Adrenal gland (tissue), 12 donors: ENCODE results near the gene PARP2. TPM values are rescaled to one million over a fixed set of nuclear protein-coding genes. Genes with fewer than 3 reads are reported as not detected.

Experiments
- DNase-seq, 7 donors: peaks; one replicate each; pipeline ENCODE4 v3.0.0-alpha.2; 2019 to 2020
- H3K27ac ChIP-seq, 5 donors: fragments of 200-600 bp; sonication (generic) in 4 of 5; 1 replicate in 3 of 5; 2 replicates in 2 of 5; pipeline versions ENCODE4 v1.5.1 to v1.8.0; 2016 to 2020; ENCODE audit warnings: mild to moderate bottlenecking in 1 of 5
- H3K27me3 ChIP-seq: fragments of 200-600 bp; 2 replicates; pipeline ENCODE4 v1.8.0; 2021
- H3K36me3 ChIP-seq, 2 donors: fragments of 200-600 bp; replicated peaks in 1 of 2; 1 replicate in 1 of 2; 2 replicates in 1 of 2; pipeline versions ENCODE4 v1.5.1 to v1.8.0; 2018 to 2022
- H3K4me1 ChIP-seq, 2 donors: fragments of 200-600 bp; replicated peaks in 1 of 2; 1 replicate in 1 of 2; 2 replicates in 1 of 2; pipeline versions ENCODE4 v1.5.1 to v1.8.0; 2018 to 2021
- H3K4me3 ChIP-seq, 4 donors: fragments of 200-600 bp; sonication (generic) in 3 of 4; one replicate each; pipeline ENCODE4 v1.5.1; 2016 to 2018
- H3K9me3 ChIP-seq, 3 donors: fragments of 200-600 bp; sonication (generic) in 1 of 3; replicated peaks in 1 of 3; 1 replicate in 2 of 3; 2 replicates in 1 of 3; pipeline versions ENCODE4 v1.5.1 to v1.8.0; 2016 to 2021
- POLR2A ChIP-seq, 2 donors: fragments of 450-650 bp; IDR thresholded peaks; one replicate each; pipeline ENCODE4 v1.6.1; 2017; ENCODE audit warnings: antibody characterized with exemption in 2 of 2, mild to moderate bottlenecking in 2 of 2, moderate library complexity in 1 of 2
- WGBS, 4 donors: extraction: QIAGEN DNeasy Blood & Tissue Kit in 2 of 4; methylation state at CpG; one replicate each; pipeline versions ENCODE4 v1.1.5 to v1.1.7; 2013 to 2017; 5-methylcytosine and 5-hydroxymethylcytosine counted together
- intact Hi-C, 2 donors: fragments of 100-400 bp; cut with DNase I; formaldehyde crosslinking; loops; one replicate each; pipeline versions ENCODE4 v1.14.1 to v1.15.0; 2022 to 2023
- polyA plus RNA-seq, 3 donors: library from polyadenylated mRNA; stranded (reverse); fragments of 200-250 nt in 2 of 3; fragments of 350-450 nt in 1 of 3; fragmentation: Illumina TruSeq in 1 of 3; extraction: RNeasy Lipid Tissue Mini Kit (QIAGEN cat#74804) in 1 of 3; gene quantifications; one replicate each; pipeline ENCODE4 v1.2.3, GENCODE V29; 2013 to 2014
- total RNA-seq, 9 donors: library from RNA; depleted of rRNA in 4 of 9; stranded (reverse); fragments of >200 nt in 4 of 9; fragments of 120-200 nt in 1 of 9; fragmentation: NEBNext Ultra II Directional in 1 of 9; extraction: Animal tissue kit (Norgen Biotek cat#: 25700) in 1 of 9; gene quantifications; one replicate each; pipeline versions ENCODE4 v1.1.0 to v1.2.4, GENCODE V29; 2013 to 2023
- TF ChIP-seq, protein P1 (sequence below), 6 experiments: fragments of 450-650 bp in 4 of 6; fragments of 200-600 bp in 2 of 6; sonication (generic) in 1 of 6; IDR thresholded peaks; 1 replicate in 5 of 6; 2 replicates in 1 of 6; pipeline versions ENCODE4 v1.5.1 to v1.8.0; 2016 to 2021; ENCODE audit warnings: antibody characterized with exemption in 6 of 6, mild to moderate bottlenecking in 2 of 6, moderate library complexity in 1 of 6
- donor health status: healthy with polysubstance abuse.
- donor health status: Bipolar disorder and iron deficiency.
- donor health status: DM: yes; HTN: yes; CAD: no.
- donor health status: DM: no; HTN: no; CAD: no.
- donor health status: DM: no; HTN: no; CAD: no.
- donor health status: DM: yes; HTN: yes; CAD: no.

The PARP2 gene
- total and polyA plus RNA-seq, 12 donors: 8.5 to 55.2 (median 24.4) TPM

DNA sequence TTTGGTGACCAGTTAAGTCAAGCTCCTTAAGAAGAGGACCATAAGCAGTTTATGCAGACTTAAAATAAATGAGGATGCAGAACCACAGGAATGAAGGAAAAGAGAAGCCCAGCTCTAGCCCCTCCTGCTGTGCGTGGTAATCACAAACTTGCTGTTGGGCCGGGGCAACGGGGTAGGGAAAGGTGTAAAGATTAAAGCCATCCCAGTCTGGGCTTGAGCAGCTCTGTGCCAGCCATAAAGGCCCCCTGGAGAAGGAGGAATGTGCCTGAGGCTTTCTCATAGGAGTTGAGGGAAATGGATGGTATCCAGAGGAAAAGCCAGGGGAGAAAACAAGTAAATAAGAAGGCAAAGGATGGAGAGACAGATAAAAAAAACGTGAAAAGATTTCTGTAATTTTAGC, 44.7 kb downstream of the PARP2 start:
- Histone ChIP-seq H3K27ac (no peak overlapping the region), H3K4me3 (no peak overlapping the region), H3K27me3 (no peaks in the 10 kb centered on the region), H3K4me1 (no peaks in the 10 kb centered on the region), H3K9me3 (no peaks in the 10 kb centered on the region), H3K36me3 (peaks cover 0 to 91% of the 10 kb centered on the region in 2 donors)
- WGBS, 4 donors: 44 to 83% (median 68%) methylated on average over 4 of the region's 4 CpGs
- intact Hi-C loops: no loop called here
- no peak for DNase-seq
- no peak for TF ChIP-seq POLR2A (IDR thresholded peaks at IDR 0.05)
- TF ChIP-seq, protein P1, sequence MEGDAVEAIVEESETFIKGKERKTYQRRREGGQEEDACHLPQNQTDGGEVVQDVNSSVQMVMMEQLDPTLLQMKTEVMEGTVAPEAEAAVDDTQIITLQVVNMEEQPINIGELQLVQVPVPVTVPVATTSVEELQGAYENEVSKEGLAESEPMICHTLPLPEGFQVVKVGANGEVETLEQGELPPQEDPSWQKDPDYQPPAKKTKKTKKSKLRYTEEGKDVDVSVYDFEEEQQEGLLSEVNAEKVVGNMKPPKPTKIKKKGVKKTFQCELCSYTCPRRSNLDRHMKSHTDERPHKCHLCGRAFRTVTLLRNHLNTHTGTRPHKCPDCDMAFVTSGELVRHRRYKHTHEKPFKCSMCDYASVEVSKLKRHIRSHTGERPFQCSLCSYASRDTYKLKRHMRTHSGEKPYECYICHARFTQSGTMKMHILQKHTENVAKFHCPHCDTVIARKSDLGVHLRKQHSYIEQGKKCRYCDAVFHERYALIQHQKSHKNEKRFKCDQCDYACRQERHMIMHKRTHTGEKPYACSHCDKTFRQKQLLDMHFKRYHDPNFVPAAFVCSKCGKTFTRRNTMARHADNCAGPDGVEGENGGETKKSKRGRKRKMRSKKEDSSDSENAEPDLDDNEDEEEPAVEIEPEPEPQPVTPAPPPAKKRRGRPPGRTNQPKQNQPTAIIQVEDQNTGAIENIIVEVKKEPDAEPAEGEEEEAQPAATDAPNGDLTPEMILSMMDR (IDR thresholded peaks at IDR 0.05): no peak

DNA sequence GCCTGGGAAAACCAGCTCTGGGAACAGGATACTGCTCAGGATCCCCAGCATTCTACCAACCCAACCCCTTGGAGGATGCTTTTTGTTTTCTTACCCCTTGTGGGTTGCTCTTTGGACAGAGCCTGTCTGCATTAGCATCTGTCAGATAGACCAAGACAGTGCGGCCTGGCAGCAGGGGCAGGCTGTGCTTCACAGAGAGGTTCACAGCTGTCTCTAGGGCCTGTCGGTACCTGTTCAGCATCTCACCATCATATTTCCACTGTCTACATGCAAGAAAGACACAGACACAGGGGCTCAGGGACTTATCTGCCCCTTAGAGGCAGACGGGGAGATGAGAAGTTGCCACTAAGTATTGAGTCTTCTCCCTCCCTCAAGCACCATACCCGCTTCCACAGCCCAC, 48.1 kb downstream of the PARP2 start:
- Histone ChIP-seq H3K27ac (no peak overlapping the region), H3K27me3 (no peaks in the 10 kb centered on the region), H3K4me3 (no peak overlapping the region), H3K36me3 (peaks cover 0 to 87% of the 10 kb centered on the region in 2 donors), H3K4me1 (no peaks in the 10 kb centered on the region), H3K9me3 (no peaks in the 10 kb centered on the region)
- DNase-seq: no peak
- TF ChIP-seq, protein P1 (IDR thresholded peaks at IDR 0.05): no peak
- TF ChIP-seq POLR2A (IDR thresholded peaks at IDR 0.05): no peak
- intact Hi-C loops: no loop called here
- 90 to 96% (median 94%) methylated on average over 4 of the region's 4 CpGs for WGBS, 4 donors

DNA sequence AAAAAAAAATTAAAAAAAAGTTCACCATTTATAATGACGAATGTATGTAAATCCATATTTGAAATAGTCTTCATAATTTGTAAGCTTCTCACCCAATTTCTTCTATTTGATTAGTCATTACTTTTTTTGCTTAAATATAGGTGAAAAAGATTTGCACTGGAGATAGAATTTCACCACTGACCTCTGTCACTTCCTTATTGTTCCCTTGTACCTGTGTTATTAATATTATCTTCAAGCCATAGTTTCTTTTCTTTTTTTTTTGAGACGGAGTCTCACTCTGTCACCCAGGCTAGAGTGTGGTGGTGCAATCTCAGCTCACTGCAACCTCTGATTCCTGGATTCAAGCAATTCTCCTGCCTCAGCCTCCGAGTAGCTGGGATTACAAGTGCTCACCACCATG, 54.1 kb downstream of the PARP2 start:
- H3K27ac ChIP-seq: no peak overlapping the region
- intact Hi-C loops: no loop called here
- H3K4me1 ChIP-seq: no peaks in the 10 kb centered on the region
- no peaks in the 10 kb centered on the region for H3K9me3 ChIP-seq
- H3K36me3 ChIP-seq: peaks cover 0 to 83% of the 10 kb centered on the region in 2 donors
- no peak for DNase-seq
- H3K27me3 ChIP-seq: no peaks in the 10 kb centered on the region
- 88 to 95% (median 93%) methylated on average over 3 of the region's 3 CpGs for WGBS, 4 donors
- H3K4me3 ChIP-seq: no peak overlapping the region
- TF ChIP-seq, protein P1 (IDR thresholded peaks at IDR 0.05): no peak
- no peak for TF ChIP-seq POLR2A (IDR thresholded peaks at IDR 0.05)

DNA sequence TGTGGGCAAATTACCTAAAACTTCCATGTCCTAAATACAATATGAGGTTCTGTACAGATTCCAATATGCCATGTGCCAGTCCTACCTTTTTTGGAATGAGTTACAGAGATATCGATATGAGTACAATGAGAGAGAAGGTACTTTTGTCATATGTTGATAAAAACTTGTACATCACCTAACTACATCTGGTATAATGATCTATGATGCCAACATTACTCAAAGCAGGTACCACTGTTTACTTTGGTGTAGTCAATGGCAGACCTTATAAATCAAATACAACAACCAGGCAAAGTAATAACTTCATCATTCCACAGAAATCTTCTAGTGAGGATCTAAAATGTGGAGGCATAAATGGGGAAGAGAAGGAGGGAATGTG, 57.1 kb downstream of the PARP2 start:
- Histone ChIP-seq H3K9me3 (no peaks in the 10 kb centered on the region), H3K27me3 (no peaks in the 10 kb centered on the region), H3K4me3 (no peak overlapping the region), H3K4me1 (no peaks in the 10 kb centered on the region), H3K27ac (no peak overlapping the region), H3K36me3 (peaks cover 0 to 88% of the 10 kb centered on the region in 2 donors)
- intact Hi-C loops: loop anchor here (10.0 kb wide), 2 partner anchors 46 to 204 kb away; no protein-coding TSS in a partner anchor
- DNase-seq: no peak
- TF ChIP-seq, protein P1 (IDR thresholded peaks at IDR 0.05): no peak
- TF ChIP-seq POLR2A (IDR thresholded peaks at IDR 0.05): no peak
- 93 to 100% (median 98%) methylated on average over 1 of the region's 1 CpG for WGBS, 4 donors
